Measurements from ENCODE around the gene SPHK2. TPM values are rescaled to one million over a fixed set of nuclear protein-coding genes. Genes with fewer than 3 reads are reported as not detected.
A peak's percentile ranks its signal among the peaks of the same experiment; 100 is the strongest.
"Not testable (repeated sequence)": the region's sequence is repeated elsewhere in the genome, so short reads cannot be mapped to it uniquely, and the experiment has no call there.

The SPHK2 gene
- polyA plus RNA-seq, 1 donor, result 10.7 TPM

DNA sequence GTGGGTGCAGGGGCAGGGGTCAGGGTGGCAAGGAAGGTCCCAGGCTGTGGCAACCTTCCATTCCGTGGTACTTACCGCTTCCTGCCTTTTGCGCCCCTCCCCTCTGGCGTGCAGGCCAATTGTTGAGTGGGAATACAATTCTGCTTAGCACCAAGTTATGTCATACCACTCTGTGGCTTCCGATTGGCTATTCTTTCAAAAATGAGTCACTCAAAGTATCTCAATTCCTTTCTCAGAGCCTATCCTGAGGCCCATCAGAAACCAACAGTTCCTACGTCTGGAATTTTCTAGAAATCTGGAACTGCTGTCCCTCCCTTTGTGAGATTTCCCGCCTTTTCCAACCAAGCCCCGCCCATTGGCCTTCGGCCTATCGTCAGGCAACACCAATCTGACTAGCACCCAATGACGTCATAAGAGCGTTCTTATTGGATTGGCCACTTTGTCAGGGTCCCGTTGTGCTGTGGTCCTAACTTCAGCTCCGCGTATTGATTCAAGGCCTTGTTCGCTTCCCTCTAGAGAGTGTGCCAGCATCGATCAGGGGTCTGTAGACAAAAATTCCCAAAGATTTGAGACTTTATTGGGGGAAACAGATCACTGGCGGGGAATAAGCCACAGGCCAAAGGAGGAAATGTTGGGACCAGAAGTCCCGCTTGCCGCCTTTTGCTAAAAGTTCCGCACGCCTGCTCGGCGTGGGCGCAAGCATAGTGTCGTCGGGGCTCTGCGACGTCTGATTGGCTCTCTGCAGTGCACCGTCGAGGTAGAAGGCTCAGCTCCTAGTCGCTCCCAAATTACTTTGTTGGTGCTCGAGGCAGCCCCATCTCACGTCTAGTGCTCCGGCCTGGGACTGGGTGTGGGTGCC is 41.8 kb downstream of the SPHK2 start:
- DNase-seq, result peak; percentile 80

DNA sequence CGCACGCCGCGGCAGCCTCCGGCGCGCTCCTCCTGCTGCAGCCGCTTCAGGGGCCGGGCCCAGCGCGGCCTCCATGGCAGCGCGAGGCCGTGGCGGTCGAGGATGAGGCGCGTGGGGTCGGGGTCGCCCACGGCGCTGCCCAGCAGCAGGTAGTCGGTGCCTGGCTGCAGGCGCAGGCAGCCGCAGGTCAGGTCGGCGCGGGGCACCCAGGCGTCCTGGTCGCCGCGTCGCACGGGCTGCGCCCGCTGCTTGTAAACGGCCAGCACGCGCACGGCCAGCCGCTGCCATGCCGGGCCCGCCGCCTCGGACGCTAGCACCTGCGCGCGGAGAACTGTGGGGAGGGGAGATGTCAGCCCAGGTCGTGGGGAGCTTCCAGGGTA is 42.4 kb downstream of the SPHK2 start:
- DNase-seq, result no peak

DNA sequence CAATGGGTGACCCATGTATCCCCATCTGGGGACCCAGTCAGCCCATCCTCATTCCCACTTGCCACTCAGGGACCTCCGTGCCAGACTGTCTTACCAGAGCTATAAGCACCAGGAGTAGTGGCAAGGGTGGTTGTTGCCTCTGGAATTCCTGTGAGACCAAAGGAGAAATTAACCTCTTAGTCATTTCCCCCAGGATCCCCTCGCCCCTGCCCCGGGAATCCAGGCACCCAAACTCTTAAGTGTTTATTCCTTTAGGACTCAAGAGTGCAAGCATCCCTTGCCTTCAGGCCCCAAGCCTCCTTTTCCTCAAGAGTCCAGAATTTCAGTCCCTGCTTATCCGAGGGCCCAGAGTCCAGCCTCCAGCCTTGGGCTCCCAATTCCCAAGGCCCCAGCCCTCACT is 44.4 kb downstream of the SPHK2 start:
- no peak for DNase-seq

DNA sequence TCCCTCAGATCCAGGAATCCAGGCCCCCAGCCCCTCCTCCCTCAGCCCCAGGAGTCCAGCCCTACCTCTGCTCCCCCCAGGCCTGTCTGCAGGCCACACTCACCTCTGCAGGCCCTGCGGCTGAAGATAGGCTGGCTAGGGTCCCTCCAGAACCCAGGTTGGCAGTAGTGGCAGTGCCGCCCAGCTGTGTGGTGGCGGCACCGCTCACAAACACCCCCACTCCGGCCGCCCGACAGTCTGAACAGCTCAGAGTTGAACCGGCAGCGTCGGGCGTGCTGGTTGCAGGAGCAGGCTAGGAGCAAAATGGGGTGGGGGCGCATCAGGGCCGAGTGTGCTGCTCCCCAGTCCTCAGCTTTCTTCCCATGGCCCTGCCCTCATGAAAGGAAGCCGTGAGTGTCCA is 45.2 kb downstream of the SPHK2 start:
- DNase-seq, result no peak

DNA sequence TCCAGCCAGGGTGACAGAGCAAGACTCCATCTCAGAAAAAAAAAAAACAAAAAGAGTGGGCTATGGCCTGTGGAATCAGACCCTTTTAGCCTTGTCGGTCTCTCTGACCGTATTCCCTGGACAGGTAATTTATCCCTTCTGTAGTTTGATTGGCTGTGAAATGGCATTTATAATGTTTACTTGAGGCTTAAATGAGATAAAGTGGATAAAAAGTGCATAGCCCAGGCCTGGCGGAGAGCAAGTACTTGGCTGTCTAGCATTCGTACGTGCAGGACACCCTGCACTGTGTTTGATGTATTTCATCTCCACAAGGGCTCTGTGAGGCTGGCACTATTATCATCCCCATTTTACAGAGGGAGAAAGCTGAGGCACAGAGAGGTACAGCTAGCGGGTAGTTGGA is 46.5 kb downstream of the SPHK2 start:
- no peak for DNase-seq

DNA sequence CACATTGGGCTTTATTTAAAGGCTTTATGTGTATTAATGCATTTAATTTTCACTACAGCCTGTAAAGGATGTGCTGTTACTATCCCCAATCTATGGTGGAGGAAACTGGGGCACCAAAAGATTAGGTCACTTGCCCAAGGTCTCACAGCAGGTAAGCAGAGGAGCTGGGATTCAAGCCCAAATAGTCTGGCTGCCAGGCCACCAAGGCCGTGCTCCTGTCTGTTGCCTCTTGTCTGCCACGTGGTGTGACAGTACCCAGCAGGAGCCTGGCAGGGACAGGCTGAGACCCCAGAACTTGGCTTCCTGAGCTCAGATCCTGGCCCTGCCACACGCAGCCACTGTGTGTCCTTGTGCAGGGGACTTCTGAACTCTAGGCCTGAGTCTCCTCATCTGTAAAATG is 49.0 kb downstream of the SPHK2 start:
- no peak for DNase-seq

DNA sequence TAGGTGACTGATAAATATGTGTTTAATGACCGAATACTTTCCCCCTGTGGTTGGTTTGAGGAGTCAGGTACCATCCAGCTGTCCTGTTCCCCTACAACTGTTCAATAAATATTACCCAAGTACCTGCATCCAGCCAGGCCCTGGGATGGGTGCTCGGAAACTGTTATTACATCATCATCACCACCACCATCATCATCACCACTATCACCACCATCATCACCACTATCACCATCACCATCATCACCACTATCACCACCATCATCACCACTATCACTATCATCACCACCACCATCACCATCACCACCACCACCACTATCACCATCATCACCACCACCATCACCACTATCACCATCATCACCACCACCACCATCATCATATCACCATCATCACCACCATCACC is 49.5 kb downstream of the SPHK2 start:
- no peak for DNase-seq

DNA sequence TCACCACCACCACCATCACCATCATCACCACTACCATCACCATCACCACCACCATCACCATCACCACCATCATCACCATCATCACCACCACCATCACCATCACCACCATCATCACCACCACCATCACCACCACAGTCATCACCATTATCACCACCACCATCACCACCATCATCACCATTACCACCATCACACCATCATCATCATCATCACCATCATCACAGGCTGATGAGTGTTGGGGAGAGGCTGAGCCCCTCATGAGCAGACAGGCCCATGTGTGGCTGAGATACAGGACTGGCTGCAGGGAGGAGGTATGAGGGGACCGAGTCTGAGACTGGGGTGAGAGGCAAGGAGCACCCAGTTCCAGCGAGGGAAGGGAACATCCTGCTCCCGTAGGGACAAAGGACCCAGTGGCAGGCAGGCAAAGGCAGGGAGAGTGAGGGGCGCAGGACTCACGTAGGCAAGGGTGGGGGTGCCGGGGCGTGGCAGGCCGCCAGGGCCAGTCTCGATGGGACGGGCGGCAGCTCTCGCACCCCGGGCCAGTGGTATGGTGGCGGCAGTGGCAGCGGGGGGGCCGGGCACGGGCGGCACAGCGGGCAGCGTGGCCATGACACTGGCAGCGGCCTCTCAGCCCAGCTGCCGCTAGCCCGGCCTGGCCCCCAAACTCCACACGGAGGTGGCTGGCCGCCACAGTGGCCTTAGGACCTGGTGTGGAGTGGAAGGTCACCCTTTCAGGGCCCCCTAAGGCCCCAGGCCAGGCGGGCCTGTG is 50.8 kb downstream of the SPHK2 start:
- no peak for DNase-seq

DNA sequence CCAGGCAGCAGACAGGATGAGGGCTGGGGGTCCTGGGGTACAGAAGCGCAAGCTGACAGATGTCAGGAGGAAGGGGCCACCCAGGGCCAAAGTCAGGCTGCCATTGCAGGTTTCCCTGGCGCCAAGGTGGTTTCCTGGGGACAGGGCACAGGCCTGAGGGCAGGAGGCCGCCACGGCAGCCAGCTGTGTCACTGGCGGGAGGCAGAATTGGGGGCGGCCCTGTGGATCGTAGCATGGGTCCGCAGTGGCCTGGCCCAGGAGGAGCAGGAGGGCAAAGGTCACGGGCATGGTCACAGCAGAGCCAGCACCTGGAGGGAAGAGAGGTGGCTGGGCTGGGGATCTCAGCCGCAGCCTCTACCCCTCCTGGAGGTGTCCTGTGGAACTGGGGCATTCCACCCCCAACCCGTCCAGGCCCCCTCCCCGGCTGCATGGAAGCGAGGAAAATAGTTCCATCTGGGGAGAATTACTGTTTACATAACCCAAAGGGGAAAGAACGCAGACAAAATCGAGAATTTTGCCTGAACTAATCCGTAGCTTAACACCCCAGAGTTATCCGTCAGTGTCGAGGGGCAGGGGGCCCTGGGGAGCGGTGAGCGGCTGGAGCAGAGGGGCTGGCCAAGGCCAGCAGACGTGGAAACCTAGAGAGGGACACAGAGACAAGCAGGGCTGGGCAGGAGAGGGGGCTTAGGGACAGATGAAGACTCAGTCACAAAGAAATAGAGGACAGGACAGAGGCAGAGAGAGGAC is 51.6 kb downstream of the SPHK2 start:
- no peak for DNase-seq

DNA sequence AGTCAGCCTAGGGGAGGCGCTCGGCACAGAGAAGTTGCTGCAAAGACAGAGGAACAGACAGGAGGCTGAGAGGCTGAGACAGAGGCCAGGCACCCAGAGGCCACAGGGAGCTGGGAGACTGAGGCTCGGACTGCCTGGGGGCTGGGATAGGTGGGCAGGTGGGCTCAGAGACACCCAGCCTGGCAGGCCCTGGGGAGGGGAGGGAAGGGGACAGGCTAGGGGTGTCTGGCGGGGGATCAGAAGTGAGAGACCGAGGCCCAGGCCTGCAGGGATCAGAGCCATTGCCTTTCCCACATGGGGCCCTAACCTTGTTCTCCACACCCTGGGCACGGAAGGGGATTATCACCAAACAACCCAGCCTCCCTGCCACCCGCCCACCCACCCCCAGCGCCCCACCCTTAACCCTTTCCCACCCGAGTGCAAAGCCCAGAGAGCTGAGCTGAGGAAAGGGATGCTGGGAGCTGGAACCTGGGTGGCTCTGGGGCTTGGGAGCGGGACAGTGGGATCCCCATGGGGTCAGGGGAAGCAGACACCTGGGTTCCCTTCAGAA is 52.2 kb downstream of the SPHK2 start:
- DNase-seq, result no peak

DNA sequence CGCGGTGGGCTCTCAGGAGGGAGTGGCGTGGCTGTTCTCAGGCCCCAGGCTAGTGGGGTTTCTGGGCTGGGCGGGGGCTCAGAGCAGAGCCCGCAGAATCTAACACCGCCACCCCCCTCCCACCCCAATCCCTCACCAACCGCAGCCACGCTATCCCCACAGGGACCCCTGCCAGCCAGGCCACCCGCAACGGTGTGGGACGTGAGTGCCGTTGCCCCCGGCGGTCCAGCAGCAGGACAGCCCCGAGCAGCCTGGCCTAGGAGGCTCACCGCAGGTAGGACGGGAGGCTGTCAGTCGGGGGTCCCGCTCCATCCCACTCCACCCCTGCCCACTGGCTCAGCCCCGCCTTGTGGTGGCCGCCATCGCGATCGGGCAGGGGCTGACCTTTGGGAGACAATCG is 53.7 kb downstream of the SPHK2 start, which contains the start of gene NTN5:
Gene NTN5 (minus strand): TSS at position 24 of the 400 bp plus-strand sequence. CDS start 2,031 bp downstream, outside the sequence.
- no peak for DNase-seq

DNA sequence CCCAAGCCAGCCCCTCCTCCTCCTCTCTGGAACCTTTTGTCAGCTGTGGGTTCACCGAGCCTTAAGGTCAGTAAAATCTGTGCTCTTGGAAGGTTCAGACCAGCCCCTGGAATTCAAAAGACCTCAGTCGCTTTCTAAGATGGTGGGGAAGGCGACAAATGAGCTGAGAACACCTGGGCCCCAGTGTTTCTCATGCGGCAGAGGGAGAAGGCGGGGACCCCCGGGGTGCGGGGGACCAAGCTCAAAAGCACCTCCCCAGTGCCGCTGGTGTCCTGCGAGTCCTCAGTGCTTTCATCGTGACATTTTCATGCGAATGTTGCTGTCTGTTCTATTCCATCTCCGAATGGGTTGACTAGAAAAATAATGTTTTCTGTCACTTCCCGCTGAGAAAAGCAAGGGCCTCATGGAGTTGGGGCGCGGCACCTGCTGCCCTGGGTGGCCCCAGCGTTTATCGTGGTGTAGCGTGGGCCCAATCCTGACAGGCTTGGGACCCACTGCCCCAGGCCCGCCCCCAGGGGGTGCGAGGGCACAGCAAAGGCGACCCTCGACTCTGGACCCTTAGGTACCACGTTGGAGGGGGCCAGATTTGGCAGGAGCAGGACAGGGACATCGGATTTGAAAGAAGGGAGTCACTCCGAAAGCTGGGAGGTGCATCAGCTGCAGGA is 54.3 kb downstream of the SPHK2 start:
- DNase-seq, result no peak

DNA sequence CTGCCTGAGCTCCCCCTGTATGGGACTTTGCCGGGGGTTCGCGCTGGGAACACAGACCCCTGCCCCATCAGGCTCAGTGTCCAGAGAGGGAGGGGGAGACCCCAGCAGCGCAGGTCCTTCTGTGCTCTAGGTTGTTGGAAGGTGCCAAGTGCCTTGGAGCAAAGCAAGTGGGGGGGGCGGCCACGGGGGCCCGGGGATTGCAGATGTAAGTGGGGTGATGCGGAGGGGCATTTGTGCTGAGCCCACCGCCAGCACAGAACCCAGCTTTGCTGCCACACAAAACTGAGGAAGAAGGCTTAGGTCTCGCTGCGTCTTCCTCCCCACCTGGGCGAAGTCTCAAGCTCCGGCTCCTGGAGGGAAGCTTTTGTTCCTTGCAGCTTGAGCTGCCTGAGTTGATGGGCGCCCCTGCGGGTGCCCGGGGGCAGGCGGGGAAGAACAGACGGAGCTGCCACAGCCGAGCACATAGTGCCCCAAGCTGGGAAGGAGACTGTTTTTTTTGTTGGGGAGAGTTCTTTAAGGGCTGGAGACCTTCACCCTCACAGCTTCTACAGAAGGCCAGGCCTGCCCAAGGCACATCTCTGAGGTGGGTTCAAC is 55.0 kb downstream of the SPHK2 start:
- DNase-seq, result no peak

DNA sequence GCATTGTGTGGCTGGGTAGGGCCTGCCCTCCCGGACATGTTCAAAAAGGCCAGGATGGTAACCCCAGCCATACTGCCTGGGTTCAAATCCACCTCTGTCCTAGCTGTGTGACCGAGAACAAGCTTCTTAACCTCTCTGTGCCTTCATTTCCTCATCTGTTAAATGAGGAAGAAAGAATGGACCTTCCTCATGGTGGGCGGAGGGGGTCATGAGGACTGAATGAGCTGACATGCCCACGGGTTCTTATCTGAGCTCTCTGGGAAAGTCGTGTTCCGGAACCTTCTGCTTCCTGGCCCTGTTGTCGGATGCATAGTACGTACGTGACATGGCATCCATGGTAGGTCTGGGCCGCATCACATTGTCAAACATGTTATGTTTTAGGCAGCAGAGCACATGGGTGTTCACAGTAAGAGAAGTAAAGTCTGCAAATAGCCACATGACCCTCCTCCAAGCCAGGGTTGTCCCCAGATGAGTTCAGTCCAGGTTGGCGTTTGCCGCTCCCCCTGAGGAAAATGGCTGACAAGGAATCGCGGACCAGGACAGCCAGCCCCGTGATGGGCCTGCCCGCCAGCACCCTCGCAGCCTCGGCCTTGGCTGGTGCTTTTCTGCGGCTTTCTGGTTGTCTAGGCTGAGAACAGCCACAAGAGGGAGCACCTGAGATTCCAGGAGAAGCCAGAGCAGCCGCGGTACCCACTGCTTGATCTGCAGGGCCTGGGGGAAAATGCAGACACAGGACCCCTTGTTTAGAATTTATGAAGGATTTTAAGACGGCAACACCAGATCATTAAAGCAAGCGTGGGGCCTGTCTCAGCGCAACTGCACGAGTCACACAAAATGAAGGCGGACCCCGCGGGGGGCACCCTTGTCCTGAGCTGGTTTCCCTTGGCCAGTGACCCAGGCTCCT is 55.9 kb downstream of the SPHK2 start:
- DNase-seq, result peak; percentile 78

DNA sequence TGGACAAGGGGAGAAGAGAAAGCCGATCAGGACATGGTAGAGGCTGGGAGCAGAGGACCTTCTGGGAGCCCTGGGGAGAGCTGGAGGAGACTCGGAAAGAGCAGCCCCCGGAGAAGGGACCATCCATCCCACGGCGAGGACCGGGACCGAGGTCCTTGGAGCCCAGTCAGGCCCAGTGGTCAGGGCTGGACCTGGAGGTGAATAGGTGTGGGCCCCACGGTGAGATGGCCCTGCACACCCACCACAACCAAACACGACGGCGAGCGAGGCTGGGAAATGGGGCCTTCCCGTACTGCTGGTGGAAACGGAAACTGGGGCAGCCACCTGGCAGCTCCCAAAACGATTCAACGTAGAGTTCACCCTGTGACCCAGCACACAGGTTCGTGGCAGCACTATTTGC is 57.2 kb downstream of the SPHK2 start:
- no peak for DNase-seq

DNA sequence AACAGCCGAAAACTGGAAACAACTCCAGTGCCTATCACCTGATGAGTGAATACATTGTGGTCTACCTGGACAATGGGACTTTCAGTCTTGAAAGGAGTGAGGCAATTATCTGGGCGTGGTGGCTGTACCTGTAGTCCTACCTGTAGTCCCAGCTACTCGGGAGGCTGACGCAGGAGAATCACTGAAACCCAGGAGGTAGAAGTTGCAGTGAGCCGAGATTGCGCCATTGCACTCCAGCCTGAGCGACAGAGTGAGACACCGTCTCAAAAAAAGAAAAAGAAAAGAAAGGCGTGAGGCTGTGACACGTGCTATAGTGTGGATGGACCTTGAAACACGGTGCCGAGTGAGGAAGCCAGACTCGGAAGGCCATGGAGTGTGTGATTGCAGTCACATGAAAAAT is 57.6 kb downstream of the SPHK2 start:
- no peak for DNase-seq

DNA sequence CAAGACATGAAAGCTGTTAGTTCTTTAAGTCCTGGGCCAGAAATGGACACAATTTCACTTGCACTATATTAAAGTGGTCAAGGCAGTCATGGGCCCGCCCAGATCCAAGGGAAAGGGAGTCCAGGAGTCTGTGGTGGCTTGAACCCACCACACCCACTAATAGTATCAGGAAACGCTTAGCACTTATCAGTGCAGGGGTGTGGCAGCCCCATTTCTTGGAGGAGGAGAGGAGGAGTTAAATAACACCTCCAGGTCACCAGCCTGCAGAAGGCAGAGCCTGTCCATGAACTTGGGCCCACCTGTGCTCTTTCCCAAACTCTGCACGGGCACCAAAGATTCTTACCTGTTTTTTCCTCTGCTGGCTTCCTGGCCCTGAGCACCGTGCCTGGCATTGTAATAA is 58.9 kb downstream of the SPHK2 start:
- no peak for DNase-seq

DNA sequence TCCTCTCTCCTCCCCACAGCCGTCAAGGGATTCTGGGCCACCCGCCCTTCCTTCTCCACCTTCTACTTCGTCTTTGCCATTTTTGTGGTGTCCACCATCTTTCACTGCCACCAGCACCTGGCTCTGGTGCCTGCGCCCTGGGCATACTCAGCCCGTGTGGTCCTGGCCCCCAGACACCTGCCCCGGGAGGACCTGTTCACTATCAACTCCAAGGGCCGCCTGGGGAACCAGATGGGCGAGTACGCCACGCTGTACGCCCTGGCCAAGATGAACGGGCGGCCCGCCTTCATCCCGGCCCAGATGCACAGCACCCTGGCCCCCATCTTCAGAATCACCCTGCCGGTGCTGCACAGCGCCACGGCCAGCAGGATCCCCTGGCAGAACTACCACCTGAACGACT is 60.7 kb downstream of the SPHK2 start:
- not testable (repeated sequence) for DNase-seq
